HG03521 (cell line): Measurements from ENCODE around the gene ALK.

Experiments used
- ATAC-seq: cut with Tn5 transposase; IDR thresholded peaks from one replicate; pipeline ENCODE4 v1.9.1; 2021; ENCODE audit warnings: mild to moderate bottlenecking, moderate library complexity; ENCODE audit not compliant: unreplicated experiment

Gene ALK

DNA sequence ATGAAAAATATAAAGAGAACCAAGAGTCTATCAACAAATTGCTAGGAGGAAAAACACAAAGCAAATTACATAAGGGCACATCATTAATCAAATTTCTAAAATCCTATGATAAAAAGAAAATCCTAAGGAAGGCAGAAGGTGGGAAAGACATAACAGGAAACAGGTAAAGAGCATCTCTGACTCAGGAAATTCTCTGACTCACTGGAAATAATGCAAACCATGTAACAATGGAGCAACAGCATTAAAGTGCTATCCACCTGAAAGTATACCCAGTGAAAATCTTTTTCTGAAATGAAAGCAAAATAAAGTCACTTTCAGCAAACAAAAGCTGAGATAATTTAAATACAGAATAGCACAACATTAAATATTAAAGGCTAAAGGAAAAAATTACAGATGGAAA is 10.9 kb downstream of the ALK start:
- ATAC-seq: no peak

DNA sequence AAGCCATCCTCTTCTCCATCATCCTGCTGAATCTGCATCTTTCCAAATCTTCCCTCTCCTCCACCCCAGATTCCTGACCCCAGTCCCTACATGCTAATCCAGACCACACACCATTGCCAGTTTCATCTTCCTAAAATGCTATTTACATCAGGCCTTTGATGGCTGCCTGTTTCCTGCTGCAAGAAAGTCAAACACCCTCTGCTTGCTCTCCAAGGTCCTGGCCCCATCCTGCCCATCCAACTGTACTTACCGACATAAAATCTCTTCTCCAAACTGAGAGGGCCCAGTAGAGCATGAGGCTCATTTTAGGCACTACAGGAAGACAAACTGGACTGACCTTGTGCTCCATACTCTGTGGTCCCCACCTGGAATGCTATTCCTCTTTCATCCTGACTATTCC is 19.0 kb downstream of the ALK start:
- ATAC-seq: no peak

DNA sequence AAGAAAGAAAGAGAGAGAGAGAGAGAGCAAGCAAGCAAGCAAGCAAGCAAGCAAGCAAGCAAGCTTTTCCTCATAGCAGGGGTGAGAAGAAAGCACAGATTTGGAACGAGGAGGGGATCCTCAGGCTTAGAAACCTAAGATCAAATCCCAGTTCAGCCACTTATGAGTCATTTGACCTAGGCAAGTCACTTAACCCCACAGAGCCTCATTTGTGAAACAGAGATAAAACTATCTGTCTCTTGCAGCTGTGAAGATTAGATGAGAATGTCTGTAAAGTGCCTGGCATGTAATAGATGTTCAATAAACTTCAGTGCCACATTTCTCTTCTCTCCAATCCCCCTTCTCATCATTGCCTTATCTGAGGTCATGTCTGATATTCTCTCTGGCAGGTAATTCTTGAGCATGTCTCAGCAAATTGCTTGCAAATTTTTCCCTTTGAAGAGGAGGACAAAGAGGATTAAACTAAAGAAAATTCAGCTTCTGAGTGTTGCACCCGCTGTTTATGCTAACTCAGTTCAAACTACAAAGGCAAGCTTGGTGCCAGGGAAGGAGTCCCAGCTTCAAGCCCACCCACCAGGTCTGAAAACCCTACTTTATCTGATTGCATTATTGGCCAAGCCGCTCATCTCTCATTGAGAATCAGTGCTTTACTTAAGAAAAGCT is 20.3 kb downstream of the ALK start:
- ATAC-seq: no peak

DNA sequence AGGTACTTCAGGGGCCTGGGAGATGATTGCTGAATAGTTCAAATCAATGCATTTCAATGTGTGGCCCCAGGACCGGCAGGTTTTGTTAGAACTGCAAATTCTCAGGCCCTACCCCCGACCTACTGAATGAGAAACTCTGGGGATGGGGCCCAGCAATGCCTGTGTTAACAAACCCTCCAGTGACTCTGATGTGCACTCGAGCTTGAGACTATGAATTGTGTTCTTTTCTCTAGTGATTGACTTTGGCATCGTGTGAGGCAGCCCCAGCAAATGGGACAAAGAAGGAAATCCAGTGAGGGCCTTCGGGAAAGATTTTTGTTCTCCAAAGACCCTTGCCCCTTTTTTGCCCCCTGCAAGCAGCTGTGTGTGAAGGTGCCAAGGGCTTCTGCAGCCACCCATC is 22.4 kb downstream of the ALK start:
- no peak for ATAC-seq

DNA sequence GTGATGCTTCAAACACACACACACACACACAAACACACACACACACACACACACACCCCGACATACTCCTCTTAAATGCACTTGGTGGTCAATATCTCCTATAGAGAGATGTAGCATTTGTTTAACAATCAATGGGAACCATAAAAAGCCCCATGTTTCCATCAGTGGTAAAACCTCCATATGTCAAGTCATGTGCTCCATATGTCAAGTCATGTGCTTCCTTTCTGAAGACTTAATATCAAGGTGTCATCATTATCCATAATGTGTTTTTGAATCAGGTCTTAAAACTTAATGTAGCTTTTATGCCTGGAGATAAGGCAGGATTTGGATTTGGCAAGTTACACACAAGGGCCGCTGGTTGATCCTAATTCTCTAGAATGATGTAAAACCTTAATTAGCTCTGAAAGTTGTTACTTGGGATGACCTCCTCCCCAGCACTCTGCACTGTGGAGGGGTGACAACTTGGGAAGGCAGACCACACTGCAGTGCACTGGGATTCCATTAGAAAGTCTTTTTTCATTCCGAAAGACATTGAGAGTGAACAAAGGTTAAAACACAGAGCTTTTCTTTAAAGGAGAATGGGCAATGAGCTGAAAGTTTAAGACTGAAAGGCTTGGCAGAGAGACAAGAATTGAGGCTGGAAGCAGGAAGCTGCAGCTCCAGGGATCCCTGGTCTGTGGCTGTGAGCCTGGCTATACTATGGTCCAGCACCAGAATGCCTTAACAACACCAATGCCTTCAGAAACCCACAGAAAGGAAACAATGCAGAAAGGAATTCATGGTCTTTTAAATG is 26.4 kb downstream of the ALK start:
- no peak for ATAC-seq

DNA sequence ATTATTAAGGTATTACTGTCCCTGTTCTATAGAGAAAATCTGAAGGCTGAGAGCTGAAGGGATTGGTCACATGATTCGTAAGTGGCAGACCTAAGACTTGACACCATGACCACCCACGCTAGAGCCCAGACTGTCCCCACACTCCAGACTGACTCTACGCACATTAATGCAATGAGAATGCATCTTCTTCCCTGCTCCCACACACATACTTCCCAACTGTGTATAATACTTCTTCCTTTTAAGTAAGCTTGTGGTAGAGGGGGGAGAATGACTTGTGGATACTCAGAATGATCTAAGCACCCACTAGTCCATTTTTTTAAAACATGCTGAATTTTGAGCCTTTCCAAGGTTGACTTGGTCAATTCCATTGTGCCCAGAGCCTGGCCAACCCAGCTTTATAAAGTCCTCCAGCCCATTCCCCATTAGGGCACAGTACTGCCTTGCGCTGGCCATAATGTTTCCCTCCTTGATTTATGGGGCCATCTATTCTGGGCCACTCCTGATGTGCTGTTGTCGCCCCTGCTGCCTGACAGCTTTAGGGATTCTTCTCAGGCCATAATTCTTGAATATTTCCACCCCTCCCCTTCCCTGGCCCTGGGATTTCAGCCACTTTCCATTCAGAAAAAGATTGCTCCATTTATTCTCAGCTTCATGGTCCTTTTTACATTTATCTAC is 28.7 kb downstream of the ALK start:
- no peak for ATAC-seq

DNA sequence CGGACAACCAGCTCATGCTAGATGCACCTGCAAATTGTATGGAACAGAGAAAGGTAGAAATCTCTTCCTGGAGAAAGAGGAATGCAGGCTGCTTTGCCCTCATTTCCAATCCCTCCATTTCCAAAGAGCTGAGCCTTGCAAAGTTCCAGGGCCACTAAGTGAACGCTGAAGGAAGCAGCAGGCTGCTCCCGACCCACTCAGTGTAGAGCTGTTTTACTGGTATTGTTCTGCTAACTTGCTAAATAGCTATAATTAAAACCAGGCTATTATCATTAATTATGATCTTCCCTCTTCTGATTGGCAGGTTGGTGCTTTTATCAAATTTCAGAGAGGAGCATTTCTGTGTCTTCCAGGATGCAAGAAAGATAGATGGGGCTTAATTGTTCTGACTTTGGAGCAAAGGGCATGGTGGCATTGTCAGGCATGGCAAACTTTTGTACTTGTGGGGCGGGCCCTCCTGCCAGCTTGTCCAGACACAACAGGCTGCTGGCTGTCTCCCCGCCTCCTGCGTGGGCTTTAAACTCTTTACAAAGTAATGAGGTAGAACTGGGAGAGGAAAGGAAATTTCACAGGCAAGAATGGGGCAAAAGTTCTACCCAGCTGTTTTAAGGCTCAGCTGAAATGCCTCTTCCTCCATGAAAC is 40.2 kb downstream of the ALK start:
- no peak for ATAC-seq

DNA sequence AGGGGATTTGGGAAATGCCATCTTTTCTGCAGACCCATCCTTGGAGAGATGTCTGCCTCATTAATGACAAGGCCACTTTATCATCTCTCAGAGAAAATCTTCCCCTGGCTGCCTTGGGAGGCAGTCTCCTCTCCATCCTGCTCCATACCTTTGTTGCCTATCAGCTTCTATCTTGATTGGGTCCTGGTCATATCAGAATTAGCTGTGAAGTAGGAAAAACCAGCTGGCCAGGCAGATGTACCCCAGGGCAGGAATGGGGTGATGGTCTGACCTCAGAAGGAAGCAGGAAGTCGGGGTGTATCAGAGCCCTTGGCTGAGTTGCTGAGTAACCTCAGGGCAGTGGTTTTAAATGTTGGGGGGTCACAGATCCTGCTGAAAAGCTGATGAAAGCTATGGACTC is 41.3 kb downstream of the ALK start:
- no peak for ATAC-seq

DNA sequence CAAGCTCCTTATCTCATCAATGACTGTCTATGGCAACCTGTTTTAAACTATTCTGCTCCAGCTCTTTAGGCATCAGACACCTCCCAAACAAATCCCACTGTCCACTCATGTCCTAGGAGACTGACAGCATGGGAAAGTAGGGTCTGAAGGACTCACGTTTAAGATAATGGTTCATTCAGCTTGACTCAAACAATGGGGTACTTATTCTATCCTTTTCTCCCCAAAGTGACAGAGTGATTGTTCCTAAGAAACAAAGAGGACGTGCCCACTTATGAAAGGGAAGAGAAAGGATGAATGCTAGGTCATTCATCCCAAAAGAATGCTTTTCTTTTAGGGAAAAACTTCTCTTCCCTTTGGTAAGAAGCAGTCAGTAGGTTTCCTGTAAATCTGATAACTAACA is 41.9 kb downstream of the ALK start:
- ATAC-seq: no peak

DNA sequence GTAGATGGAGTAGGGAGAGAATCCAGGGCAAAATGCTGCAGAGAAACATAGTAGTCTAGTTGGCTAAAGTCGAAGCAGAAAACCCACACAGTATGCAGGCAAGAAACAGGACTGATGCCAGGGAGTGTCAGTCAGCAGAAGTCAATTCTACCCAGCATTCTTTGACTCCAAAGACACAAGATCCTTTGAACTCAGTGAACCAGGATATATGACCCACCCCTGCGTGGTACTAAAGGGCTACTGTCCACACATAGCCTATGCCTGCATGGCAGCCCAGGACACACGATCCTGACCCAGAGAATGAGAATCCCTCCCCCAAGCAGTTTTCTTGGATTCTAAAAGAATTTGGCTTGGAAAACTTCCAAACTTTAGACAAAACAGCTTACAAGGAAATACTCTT is 42.5 kb downstream of the ALK start:
- ATAC-seq: no peak

DNA sequence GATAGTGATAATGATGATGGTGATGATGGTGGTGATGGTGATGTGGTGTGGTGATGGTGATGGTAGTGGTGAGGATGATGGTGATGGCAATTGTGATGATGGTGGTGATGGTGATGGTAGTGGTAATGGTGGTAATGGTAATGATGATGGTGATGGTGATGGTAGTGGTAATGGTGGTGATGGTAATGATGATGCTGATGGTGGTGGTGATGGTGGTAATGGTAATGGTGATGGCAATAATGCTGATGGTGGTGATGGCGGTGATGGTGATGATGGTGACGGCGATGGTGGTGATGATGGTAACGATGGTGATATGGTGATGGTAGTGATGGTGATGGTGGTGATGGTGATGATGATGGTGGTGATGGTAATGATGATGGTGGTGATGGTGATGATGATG is 45.0 kb downstream of the ALK start:
- ATAC-seq: no peak

DNA sequence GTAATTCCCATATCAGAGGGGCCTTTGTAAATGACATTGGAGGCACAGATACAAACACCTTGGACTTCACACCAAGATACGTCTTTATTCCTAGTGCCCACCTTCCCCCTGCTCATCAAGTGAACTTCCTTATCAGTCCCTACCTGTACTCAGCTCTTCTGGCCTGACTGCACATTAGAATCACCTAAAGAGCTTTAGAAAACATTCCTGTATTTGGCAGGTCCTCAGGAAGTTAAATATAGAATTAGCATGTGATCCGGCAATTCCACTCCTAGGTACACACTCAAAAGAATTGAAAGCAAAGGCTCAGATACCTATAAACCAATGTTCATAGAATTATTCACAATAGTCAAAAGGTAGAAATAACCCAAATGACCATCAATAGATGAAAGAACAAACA is 46.6 kb downstream of the ALK start:
- ATAC-seq: no peak

DNA sequence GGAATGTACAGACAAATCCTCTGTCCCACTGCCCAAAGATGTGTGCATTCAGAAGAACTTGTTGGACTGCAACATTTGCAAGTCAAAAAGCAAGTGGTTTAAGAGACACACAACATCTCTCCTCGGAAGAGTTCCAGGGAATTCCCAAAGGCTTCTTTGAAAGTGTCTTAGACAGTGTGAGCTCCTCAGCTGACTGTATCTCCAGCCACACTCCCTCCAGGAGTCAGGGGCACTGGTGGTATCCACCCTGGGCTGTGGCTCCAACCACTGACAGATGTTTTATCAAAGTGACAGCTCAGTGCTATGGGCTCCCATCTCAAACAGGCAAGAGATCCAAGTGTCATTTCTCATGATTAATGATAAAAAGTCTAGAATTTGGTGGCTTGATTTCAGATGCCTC is 48.5 kb downstream of the ALK start:
- no peak for ATAC-seq

DNA sequence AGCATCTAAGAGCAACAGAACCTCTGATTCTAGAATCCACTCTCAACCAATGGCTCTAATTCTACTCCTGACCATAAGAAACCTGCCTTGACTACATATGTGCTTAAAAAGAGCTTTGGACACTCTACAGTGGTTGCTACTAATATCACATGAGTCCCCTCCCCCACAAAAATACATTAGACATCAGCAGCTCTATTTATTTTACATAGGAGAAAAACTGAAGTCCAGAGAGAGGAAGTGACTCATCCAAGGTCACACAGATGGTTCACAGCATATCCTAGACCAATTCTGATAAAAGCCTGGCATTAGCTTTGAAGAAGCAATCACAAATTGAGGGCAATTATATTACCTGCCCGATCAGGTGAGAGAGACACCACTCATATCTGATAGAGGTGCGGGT is 49.8 kb downstream of the ALK start:
- ATAC-seq: no peak

DNA sequence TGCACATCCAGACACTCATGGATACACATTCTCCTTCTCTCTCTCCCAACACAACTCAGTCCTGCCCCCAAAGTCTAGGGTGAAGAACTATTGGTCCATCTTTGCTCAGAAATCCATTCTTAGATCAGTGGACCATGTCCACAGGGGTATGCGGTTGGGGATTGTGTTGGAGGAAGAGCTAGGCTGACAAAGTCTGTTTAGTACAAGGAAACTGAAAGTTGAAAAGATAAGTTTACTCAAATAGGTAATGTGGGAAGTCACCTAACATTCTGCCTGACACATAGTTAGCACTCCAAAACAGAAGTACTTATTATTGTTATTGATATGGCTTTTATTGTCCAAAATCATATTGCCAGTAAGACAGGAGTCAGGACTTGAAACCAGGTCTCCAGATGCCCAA is 55.9 kb downstream of the ALK start:
- no peak for ATAC-seq

DNA sequence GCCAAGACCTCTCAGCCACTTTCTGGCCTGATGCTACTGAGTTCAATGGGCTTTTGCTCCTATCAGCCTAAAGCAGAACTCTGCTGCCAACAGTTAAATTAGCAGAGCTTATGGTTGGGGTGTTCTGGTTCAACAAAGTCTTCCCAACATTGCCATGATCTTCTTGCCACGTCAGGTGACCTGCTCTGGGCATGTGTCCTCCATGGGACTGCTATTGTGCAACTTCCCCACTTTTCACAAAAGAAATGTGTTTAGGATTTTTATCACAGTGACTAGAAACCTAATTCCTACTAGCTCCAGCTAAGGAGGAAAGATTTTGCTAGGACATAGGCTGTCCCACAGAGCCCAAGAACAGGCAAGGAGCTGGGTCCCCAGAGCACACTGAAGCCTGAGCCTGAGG is 56.4 kb downstream of the ALK start:
- ATAC-seq: no peak

DNA sequence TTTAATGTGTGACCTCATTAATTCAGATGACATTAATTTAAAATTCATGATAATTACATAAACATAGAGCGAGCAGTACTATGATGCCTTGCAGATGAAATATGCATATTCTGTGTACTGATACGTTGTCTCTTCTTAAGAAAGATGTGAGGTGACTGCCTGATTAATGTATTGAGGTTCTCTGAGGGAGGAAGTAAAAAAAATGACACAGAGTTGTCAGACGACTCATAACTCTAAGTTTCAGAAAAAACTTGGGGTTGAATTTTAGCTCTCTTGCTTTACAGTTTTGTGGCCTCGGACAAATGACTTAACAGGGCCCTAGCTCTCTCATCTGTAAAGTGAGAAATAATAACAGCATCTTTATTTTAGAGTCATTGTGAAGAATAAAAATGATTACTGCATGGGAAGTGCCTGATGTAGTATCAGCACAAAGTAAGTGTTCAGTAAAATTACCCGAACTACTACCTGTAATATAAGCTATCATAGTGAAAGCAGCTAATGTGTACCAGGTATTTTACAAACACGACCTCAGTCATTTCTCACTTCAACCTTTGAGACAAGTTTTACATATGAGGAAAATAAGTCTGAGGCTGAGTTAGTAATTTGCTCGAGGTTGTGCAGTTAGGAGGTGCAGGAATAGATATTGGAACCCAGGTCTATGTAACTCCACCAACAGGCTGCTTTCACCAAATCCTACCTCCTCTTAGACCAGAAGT is 65.3 kb downstream of the ALK start:
- no peak for ATAC-seq

DNA sequence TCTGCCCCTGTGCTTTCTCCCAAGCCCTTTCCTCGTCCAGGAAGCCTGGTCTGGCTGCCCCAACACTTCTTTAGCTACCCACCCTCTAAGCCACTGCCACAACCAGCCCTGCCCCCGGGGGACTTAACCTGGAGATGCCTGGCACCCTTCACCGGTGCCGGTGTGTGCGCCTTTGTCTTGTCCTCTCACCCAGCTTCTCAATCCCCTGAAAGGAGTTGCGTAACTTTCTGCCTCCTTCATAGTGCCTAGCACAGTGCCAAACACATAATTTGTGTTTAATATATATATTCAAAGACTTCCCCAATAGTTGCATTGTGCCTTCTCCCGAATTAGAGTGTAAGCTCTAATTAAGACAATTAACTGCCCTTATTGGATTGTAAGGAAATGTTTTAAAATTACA is 70.6 kb downstream of the ALK start:
- no peak for ATAC-seq

DNA sequence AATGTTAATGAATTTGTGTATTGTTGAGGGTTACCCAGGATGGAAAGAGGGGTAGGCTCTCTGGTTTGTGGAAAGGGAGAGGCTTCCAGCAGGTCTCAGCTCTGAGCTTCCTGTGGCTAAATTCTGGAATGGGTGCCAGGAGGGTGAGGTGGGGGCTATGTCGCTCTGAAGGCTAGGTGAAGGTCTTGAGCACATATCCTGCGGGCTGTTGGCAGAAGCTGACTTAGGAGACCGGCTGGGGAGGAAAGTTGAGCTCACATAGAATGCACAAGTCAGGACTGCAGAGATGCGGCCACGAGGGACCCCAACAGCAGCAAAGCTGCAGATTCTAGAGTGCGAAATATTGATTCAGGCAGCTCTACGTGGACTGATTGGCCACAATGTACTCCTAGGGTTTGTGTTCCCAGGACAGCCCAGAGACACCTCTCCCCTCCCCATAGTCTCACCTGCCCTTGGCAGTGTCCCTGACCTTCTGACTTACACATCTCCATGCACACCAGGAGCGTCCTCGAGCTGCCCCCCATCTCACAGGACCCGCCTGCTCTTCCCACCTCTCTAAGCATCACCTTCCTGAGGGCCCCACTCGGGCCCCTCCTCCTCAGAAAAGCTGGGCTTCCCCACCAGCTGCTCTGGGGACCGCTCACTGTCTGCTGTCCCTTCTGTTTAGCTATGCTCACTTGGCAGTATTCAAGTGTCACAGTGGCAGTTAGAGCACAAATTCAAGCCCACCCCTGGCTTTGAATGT is 72.6 kb downstream of the ALK start:
- ATAC-seq: no peak

DNA sequence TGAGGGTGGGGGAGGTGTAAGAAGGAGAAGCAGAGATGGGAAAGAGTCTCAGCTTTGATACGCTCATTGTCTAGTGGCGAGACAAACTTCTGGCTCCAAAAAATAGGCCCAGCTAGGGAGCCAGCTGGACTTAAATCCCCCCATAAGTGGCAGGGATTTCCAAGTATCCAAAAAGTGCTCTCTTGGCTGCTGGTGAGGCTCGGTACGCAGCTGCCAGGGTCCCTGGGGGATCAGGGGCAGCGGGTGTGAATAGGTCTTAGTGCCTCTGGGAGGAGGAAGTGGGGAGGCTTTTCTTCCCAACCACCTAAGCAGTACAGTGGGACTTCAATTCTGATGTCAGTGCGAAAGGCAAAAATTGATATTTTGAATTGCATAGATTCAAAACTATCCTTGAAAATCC is 73.5 kb downstream of the ALK start:
- ATAC-seq: no peak
